ENCODE measurements around the gene FGGY. TPM values are rescaled to one million over a fixed set of nuclear protein-coding genes. Genes with fewer than 3 reads are reported as not detected.
A peak's percentile ranks its signal among the peaks of the same experiment; 100 is the strongest.

FGGY gene
- total and polyA plus RNA-seq, 4 donors, result 16.0 to 67.0 (median 43.4) TPM

- peaks cover 4 to 7% (median 6%) of the 10 kb centered on the region in 4 donors for H3K36me3 ChIP-seq (ENCODE audit: control insufficient read depth in 4 of 4, insufficient read depth in 3 of 4, low read depth in 1 of 4, low read length in 3 of 4)
- H3K27ac ChIP-seq (ENCODE audit: low read depth in 1 of 2, low read length in 2 of 2), result no peak overlapping the region
- no peaks in the 10 kb centered on the region for H3K27me3 ChIP-seq (ENCODE audit: control insufficient read depth in 4 of 4, insufficient read depth in 4 of 4, low read length in 3 of 4)
- TF ChIP-seq MAX (IDR thresholded peaks at IDR 0.05) (no peak), EGR1 (IDR thresholded peaks at IDR 0.05; ENCODE audit: low read depth in 2 of 2) (no peak), FOXA1 (IDR thresholded peaks at IDR 0.05) (no peak), FOXA2 (IDR thresholded peaks at IDR 0.05) (no peak), RXRA (IDR thresholded peaks at IDR 0.05) (no peak), GABPA (IDR thresholded peaks at IDR 0.05 in 1 of 2, conservative IDR thresholded peaks at IDR 0.05 in 1 of 2) (no peak)
- TF ChIP-seq, protein P1, sequence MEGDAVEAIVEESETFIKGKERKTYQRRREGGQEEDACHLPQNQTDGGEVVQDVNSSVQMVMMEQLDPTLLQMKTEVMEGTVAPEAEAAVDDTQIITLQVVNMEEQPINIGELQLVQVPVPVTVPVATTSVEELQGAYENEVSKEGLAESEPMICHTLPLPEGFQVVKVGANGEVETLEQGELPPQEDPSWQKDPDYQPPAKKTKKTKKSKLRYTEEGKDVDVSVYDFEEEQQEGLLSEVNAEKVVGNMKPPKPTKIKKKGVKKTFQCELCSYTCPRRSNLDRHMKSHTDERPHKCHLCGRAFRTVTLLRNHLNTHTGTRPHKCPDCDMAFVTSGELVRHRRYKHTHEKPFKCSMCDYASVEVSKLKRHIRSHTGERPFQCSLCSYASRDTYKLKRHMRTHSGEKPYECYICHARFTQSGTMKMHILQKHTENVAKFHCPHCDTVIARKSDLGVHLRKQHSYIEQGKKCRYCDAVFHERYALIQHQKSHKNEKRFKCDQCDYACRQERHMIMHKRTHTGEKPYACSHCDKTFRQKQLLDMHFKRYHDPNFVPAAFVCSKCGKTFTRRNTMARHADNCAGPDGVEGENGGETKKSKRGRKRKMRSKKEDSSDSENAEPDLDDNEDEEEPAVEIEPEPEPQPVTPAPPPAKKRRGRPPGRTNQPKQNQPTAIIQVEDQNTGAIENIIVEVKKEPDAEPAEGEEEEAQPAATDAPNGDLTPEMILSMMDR (IDR thresholded peaks at IDR 0.05; ENCODE audit: low read depth, low read length, missing input control), result no peak
- TF ChIP-seq, protein P2, sequence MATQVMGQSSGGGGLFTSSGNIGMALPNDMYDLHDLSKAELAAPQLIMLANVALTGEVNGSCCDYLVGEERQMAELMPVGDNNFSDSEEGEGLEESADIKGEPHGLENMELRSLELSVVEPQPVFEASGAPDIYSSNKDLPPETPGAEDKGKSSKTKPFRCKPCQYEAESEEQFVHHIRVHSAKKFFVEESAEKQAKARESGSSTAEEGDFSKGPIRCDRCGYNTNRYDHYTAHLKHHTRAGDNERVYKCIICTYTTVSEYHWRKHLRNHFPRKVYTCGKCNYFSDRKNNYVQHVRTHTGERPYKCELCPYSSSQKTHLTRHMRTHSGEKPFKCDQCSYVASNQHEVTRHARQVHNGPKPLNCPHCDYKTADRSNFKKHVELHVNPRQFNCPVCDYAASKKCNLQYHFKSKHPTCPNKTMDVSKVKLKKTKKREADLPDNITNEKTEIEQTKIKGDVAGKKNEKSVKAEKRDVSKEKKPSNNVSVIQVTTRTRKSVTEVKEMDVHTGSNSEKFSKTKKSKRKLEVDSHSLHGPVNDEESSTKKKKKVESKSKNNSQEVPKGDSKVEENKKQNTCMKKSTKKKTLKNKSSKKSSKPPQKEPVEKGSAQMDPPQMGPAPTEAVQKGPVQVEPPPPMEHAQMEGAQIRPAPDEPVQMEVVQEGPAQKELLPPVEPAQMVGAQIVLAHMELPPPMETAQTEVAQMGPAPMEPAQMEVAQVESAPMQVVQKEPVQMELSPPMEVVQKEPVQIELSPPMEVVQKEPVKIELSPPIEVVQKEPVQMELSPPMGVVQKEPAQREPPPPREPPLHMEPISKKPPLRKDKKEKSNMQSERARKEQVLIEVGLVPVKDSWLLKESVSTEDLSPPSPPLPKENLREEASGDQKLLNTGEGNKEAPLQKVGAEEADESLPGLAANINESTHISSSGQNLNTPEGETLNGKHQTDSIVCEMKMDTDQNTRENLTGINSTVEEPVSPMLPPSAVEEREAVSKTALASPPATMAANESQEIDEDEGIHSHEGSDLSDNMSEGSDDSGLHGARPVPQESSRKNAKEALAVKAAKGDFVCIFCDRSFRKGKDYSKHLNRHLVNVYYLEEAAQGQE (IDR thresholded peaks at IDR 0.05), result no peak
- H3K9me3 ChIP-seq (ENCODE audit: control insufficient read depth in 4 of 4, low read length in 3 of 4), result no peaks in the 10 kb centered on the region
- no peak overlapping the region for H3K9ac ChIP-seq (ENCODE audit: low read depth in 1 of 2, low read length in 2 of 2)
- WGBS, result 98% methylated on average over 1 of the region's 1 CpG
- H3K4me3 ChIP-seq (ENCODE audit: low read depth in 1 of 3, low read length in 3 of 3), result no peak overlapping the region
- DNase-seq (ENCODE audit: low spot score), result no peak
- peaks cover 0 to 8% (median 1%) of the 10 kb centered on the region in 4 donors for H3K4me1 ChIP-seq (ENCODE audit: control insufficient read depth in 4 of 4, insufficient read depth in 4 of 4, low read length in 3 of 4)
These were observed 392.8 kb downstream of the FGGY start for GRCh38 chr1:59689730-59690129.

- Histone ChIP-seq H3K27me3 (ENCODE audit: control insufficient read depth in 4 of 4, insufficient read depth in 4 of 4, low read length in 3 of 4) (no peaks in the 10 kb centered on the region), H3K27ac (ENCODE audit: low read depth in 1 of 2, low read length in 2 of 2) (peak overlapping the region in 1 of 2 donors; percentile 26), H3K36me3 (ENCODE audit: control insufficient read depth in 4 of 4, insufficient read depth in 3 of 4, low read depth in 1 of 4, low read length in 3 of 4) (peaks cover 4 to 7% (median 6%) of the 10 kb centered on the region in 4 donors), H3K4me3 (ENCODE audit: low read depth in 1 of 3, low read length in 3 of 3) (no peak overlapping the region), H3K9me3 (ENCODE audit: control insufficient read depth in 4 of 4, low read length in 3 of 4) (no peaks in the 10 kb centered on the region), H3K9ac (ENCODE audit: low read depth in 1 of 2, low read length in 2 of 2) (no peak overlapping the region), H3K4me1 (ENCODE audit: control insufficient read depth in 4 of 4, insufficient read depth in 4 of 4, low read length in 3 of 4) (peaks cover 0 to 8% (median 1%) of the 10 kb centered on the region in 4 donors)
- no peak for DNase-seq (ENCODE audit: low spot score)
- WGBS, result 90% methylated on average over 7 of the region's 7 CpGs
- peak in 1 of 2 donors; percentile 6 for TF ChIP-seq HNF4A (conservative IDR thresholded peaks at IDR 0.05)
- no peak for TF ChIP-seq GABPA (IDR thresholded peaks at IDR 0.05 in 1 of 2, conservative IDR thresholded peaks at IDR 0.05 in 1 of 2)
- no peak for TF ChIP-seq TAF1 (conservative IDR thresholded peaks at IDR 0.05)
These were observed 393.5 kb downstream of the FGGY start for GRCh38 chr1:59690171-59690930.

DNA sequence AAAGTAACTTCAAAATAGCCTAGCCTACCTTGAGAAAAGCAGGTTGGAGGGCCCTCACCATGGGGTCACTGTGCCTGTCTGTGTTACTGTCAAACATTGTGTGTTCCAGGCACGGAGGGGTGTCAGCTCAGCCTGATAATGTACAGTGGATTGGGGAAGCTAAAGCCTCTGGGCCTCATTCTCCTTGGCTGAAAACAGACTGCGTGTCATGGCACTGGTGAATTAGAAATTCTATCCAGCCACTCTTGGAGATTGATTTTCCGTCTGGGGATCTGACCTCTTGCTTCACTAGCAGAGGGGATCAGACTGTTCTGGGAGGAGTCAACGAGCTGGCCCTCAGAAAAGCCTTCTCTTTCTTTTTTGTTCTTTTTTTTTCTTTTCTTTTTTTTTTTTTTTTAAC lies 394.4 kb downstream of the FGGY start:
- 41% methylated on average over 4 of the region's 4 CpGs for WGBS
- DNase-seq (ENCODE audit: low spot score), result no peak
- peaks cover 0 to 8% (median 2%) of the 10 kb centered on the region in 4 donors for H3K4me1 ChIP-seq (ENCODE audit: control insufficient read depth in 4 of 4, insufficient read depth in 4 of 4, low read length in 3 of 4)
- H3K9ac ChIP-seq (ENCODE audit: low read depth in 1 of 2, low read length in 2 of 2), result no peak overlapping the region
- H3K36me3 ChIP-seq (ENCODE audit: control insufficient read depth in 4 of 4, insufficient read depth in 3 of 4, low read depth in 1 of 4, low read length in 3 of 4), result peaks cover 4 to 7% (median 6%) of the 10 kb centered on the region in 4 donors
- H3K9me3 ChIP-seq (ENCODE audit: control insufficient read depth in 4 of 4, low read length in 3 of 4), result no peaks in the 10 kb centered on the region
- H3K27ac ChIP-seq (ENCODE audit: low read depth in 1 of 2, low read length in 2 of 2), result no peak overlapping the region
- no peak overlapping the region for H3K4me3 ChIP-seq (ENCODE audit: low read depth in 1 of 3, low read length in 3 of 3)
- H3K27me3 ChIP-seq (ENCODE audit: control insufficient read depth in 4 of 4, insufficient read depth in 4 of 4, low read length in 3 of 4), result no peaks in the 10 kb centered on the region
- no peak for TF ChIP-seq YY1 (IDR thresholded peaks at IDR 0.05)
- no peak for TF ChIP-seq FOXA1 (IDR thresholded peaks at IDR 0.05)
- peak; percentile 40 for TF ChIP-seq RXRA (IDR thresholded peaks at IDR 0.05)
- TF ChIP-seq NR2F2 (IDR thresholded peaks at IDR 0.05), result peak; percentile 92
- TF ChIP-seq HNF4A (conservative IDR thresholded peaks at IDR 0.05), result peak; percentile 25 to 50
- TF ChIP-seq RAD21 (IDR thresholded peaks at IDR 0.05), result peak; percentile 28 to 51

Measured in liver (tissue), 9 donors.